ENCODE measurements around the gene MYLK4. TPM values are rescaled to one million over a fixed set of nuclear protein-coding genes. Genes with fewer than 3 reads are reported as not detected.

MYLK4 gene
- total RNA-seq, 1 donor from 2014 or later = 0.23 TPM

DNA sequence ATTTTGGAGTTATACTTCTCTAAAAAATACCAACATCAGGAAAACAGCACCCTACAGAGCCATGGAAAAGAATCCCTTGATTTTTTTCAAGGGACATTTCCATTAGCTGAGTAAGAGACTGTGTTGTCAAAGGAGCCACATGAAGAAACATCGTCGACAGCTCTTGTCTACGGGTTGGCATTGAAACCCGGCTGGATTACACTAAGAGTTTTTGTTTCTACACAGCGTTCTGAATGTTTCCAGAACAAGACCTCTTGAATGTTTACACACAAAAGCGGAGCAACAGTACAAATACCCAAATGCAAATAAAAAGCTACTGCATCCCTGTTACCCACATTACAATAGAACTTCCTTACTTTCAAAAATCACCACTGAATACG, 2.4 kb upstream of the MYLK4 start:
- no peaks in the 10 kb centered on the region for H3K4me1 Mint-ChIP-seq (ENCODE audit: low read depth, unreplicated experiment)
- Histone ChIP-seq H4K20me1 (ENCODE audit: insufficient read depth, low read length) (no peaks in the 10 kb centered on the region), H3K4me3 (ENCODE audit: insufficient read depth, low read depth, low read length) (no peak overlapping the region), H3K36me3 (ENCODE audit: insufficient read depth, low read length) (no peaks in the 10 kb centered on the region), H3K27ac (ENCODE audit: low read depth, low read length) (no peak overlapping the region), H3K79me2 (ENCODE audit: insufficient read depth, low read length) (no peaks in the 10 kb centered on the region), H3K9ac (ENCODE audit: low read length) (no peak overlapping the region), H3K4me2 (ENCODE audit: low read length) (no peak overlapping the region), H2AFZ (ENCODE audit: low read depth, low read length) (no peak overlapping the region), H3K4me1 (ENCODE audit: insufficient read depth, low read length) (no peaks in the 10 kb centered on the region), H3K27me3 (ENCODE audit: insufficient read depth, low read length) (peaks cover 6% of the 10 kb centered on the region), H3K9me3 (ENCODE audit: insufficient read depth, low read depth, low read length) (no peaks in the 10 kb centered on the region)
- H3K9me3 Mint-ChIP-seq (ENCODE audit: unreplicated experiment) = no peaks in the 10 kb centered on the region
- FAIRE-seq (no peak), DNase-seq (ENCODE audit: low read depth) (no peak)
- no peak overlapping the region for H3K27ac Mint-ChIP-seq (ENCODE audit: unreplicated experiment)
- H3K36me3 Mint-ChIP-seq (ENCODE audit: low read depth, unreplicated experiment) = no peaks in the 10 kb centered on the region
- no peak overlapping the region for H3K4me3 Mint-ChIP-seq (ENCODE audit: unreplicated experiment)
- TF ChIP-seq, protein P1, sequence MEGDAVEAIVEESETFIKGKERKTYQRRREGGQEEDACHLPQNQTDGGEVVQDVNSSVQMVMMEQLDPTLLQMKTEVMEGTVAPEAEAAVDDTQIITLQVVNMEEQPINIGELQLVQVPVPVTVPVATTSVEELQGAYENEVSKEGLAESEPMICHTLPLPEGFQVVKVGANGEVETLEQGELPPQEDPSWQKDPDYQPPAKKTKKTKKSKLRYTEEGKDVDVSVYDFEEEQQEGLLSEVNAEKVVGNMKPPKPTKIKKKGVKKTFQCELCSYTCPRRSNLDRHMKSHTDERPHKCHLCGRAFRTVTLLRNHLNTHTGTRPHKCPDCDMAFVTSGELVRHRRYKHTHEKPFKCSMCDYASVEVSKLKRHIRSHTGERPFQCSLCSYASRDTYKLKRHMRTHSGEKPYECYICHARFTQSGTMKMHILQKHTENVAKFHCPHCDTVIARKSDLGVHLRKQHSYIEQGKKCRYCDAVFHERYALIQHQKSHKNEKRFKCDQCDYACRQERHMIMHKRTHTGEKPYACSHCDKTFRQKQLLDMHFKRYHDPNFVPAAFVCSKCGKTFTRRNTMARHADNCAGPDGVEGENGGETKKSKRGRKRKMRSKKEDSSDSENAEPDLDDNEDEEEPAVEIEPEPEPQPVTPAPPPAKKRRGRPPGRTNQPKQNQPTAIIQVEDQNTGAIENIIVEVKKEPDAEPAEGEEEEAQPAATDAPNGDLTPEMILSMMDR (IDR thresholded peaks at IDR 0.05; ENCODE audit: insufficient read depth, low read depth, low read length) = no peak
- TF ChIP-seq EZH2 (IDR thresholded peaks at IDR 0.05; ENCODE audit: insufficient read depth, low read length) = no peak
- peaks cover 2% of the 10 kb centered on the region for H3K27me3 Mint-ChIP-seq (ENCODE audit: low read depth, unreplicated experiment)

DNA sequence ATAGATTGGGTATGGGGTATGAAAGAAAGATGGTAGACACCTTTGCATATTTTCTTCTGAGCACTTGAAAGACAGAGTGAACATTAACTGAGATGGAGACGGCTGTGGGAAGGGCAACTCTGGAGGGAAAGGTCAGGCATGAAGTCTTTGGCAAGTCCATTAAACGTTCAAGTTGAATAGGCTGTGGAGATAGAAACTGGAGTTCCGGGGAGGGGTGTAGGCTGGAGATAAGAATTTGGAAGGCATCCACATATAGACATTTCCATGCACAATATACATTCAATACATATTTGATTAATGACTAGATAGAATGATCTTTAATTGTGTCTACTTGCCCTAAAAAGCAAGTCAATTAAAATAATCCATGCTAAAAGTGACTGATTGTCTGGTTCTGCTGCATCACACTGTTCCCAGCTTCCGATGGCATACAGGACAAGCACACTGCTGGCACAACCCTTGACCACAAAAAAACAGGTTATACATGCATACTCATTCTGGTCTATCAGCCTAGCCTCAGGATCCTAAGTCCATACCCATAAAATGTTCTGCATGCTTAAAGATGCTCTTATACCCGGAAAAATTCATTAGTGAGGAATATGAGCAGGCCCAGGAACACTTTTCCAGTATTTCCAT, 1.9 kb upstream of the MYLK4 start:
- no peak overlapping the region for H3K4me2 ChIP-seq (ENCODE audit: low read length)

DNA sequence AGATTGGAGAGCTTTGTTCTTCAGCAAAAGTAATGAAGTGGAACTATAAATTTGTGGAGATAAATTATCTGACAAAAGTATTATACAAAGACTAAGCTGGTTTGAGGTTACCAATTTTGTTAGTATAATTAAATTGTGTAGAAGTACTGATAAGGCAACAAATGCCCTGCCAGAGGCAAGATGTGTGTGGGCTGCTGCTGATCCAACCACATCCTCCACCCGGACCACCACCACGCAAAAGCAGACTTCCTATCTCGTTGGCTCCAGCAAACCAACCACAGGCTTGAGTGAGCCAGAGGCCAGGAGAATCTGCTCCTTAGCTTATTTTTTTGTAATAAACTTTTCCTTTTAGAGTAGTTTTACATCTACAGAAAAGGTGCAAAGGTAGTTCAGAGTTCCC, 1.1 kb upstream of the MYLK4 start:
- peaks cover 2% of the 10 kb centered on the region for H3K27me3 Mint-ChIP-seq (ENCODE audit: low read depth, unreplicated experiment)
- H2AFZ ChIP-seq (ENCODE audit: low read depth, low read length) = no peak overlapping the region
- no peak for FAIRE-seq
- no peaks in the 10 kb centered on the region for H4K20me1 ChIP-seq (ENCODE audit: insufficient read depth, low read length)
- H3K36me3 ChIP-seq (ENCODE audit: insufficient read depth, low read length) = no peaks in the 10 kb centered on the region
- DNase-seq (ENCODE audit: low read depth) = peak; percentile 47
- no peaks in the 10 kb centered on the region for H3K4me1 Mint-ChIP-seq (ENCODE audit: low read depth, unreplicated experiment)
- H3K27ac ChIP-seq (ENCODE audit: low read depth, low read length) = no peak overlapping the region
- H3K36me3 Mint-ChIP-seq (ENCODE audit: low read depth, unreplicated experiment) = no peaks in the 10 kb centered on the region
- H3K79me2 ChIP-seq (ENCODE audit: insufficient read depth, low read length) = no peaks in the 10 kb centered on the region
- H3K4me1 ChIP-seq (ENCODE audit: insufficient read depth, low read length) = no peaks in the 10 kb centered on the region
- no peaks in the 10 kb centered on the region for H3K9me3 Mint-ChIP-seq (ENCODE audit: unreplicated experiment)
- peaks cover 6% of the 10 kb centered on the region for H3K27me3 ChIP-seq (ENCODE audit: insufficient read depth, low read length)
- no peak overlapping the region for H3K9ac ChIP-seq (ENCODE audit: low read length)
- H3K27ac Mint-ChIP-seq (ENCODE audit: unreplicated experiment) = no peak overlapping the region
- H3K4me3 ChIP-seq (ENCODE audit: insufficient read depth, low read depth, low read length) = no peak overlapping the region
- no peak overlapping the region for H3K4me2 ChIP-seq (ENCODE audit: low read length)
- TF ChIP-seq, protein P1 (IDR thresholded peaks at IDR 0.05; ENCODE audit: insufficient read depth, low read depth, low read length) = no peak
- TF ChIP-seq EZH2 (IDR thresholded peaks at IDR 0.05; ENCODE audit: insufficient read depth, low read length) = no peak
- H3K4me3 Mint-ChIP-seq (ENCODE audit: unreplicated experiment) = no peak overlapping the region
- no peaks in the 10 kb centered on the region for H3K9me3 ChIP-seq (ENCODE audit: insufficient read depth, low read depth, low read length)

More for the DNA sequence above, 1.9 kb upstream of the MYLK4 start:
- Histone ChIP-seq H2AFZ (ENCODE audit: low read depth, low read length) (no peak overlapping the region), H3K9me3 (ENCODE audit: insufficient read depth, low read depth, low read length) (no peaks in the 10 kb centered on the region), H3K9ac (ENCODE audit: low read length) (no peak overlapping the region), H3K36me3 (ENCODE audit: insufficient read depth, low read length) (no peaks in the 10 kb centered on the region), H3K27me3 (ENCODE audit: insufficient read depth, low read length) (peaks cover 6% of the 10 kb centered on the region), H3K79me2 (ENCODE audit: insufficient read depth, low read length) (no peaks in the 10 kb centered on the region), H3K4me3 (ENCODE audit: insufficient read depth, low read depth, low read length) (no peak overlapping the region), H4K20me1 (ENCODE audit: insufficient read depth, low read length) (no peaks in the 10 kb centered on the region), H3K4me1 (ENCODE audit: insufficient read depth, low read length) (no peaks in the 10 kb centered on the region), H3K27ac (ENCODE audit: low read depth, low read length) (no peak overlapping the region)
- Mint-ChIP-seq H3K36me3 (ENCODE audit: low read depth, unreplicated experiment) (no peaks in the 10 kb centered on the region), H3K4me3 (ENCODE audit: unreplicated experiment) (no peak overlapping the region), H3K9me3 (ENCODE audit: unreplicated experiment) (no peaks in the 10 kb centered on the region), H3K27ac (ENCODE audit: unreplicated experiment) (no peak overlapping the region), H3K27me3 (ENCODE audit: low read depth, unreplicated experiment) (peaks cover 2% of the 10 kb centered on the region), H3K4me1 (ENCODE audit: low read depth, unreplicated experiment) (no peaks in the 10 kb centered on the region)
- no peak for FAIRE-seq
- no peak for DNase-seq (ENCODE audit: low read depth)
- TF ChIP-seq, protein P1 (IDR thresholded peaks at IDR 0.05; ENCODE audit: insufficient read depth, low read depth, low read length) = no peak
- no peak for TF ChIP-seq EZH2 (IDR thresholded peaks at IDR 0.05; ENCODE audit: insufficient read depth, low read length)

Data from astrocyte (in vitro differentiated cells and primary cell).